ENCODE results near the gene HIGD2B.
"Not testable (repeated sequence)": the region's sequence is repeated elsewhere in the genome, so short reads cannot be mapped to it uniquely, and the experiment has no call there.

Gene HIGD2B

DNA sequence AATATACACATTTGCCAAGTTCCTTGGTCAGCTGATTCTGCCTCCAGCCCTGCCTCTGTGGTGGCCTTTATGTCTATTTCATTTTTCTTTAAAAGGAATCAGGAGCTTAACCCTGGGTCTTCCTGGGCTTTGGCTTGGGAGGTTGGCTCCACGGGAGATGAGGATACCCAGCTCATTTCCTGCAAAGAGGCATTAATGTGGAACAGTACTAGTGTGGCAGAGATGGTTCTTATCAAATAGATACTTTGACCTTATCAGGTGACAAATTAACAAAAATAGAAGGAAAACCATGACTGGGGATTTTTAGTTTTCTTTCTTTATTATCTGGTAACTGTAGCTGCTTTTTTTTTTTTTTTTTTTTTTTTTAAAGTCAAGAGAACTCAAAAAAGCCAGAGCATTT, 42.8 kb upstream of the HIGD2B start:
- Mint-ChIP-seq H3K4me1 (no peaks in the 10 kb centered on the region), H3K9me3 (no peaks in the 10 kb centered on the region), H3K36me3 (ENCODE audit: low read depth) (peaks cover 39% of the 10 kb centered on the region), H3K27ac (no peak overlapping the region), H3K4me3 (no peak overlapping the region), H3K27me3 (ENCODE audit: low read depth) (no peaks in the 10 kb centered on the region)
- TF ChIP-seq, protein P1, sequence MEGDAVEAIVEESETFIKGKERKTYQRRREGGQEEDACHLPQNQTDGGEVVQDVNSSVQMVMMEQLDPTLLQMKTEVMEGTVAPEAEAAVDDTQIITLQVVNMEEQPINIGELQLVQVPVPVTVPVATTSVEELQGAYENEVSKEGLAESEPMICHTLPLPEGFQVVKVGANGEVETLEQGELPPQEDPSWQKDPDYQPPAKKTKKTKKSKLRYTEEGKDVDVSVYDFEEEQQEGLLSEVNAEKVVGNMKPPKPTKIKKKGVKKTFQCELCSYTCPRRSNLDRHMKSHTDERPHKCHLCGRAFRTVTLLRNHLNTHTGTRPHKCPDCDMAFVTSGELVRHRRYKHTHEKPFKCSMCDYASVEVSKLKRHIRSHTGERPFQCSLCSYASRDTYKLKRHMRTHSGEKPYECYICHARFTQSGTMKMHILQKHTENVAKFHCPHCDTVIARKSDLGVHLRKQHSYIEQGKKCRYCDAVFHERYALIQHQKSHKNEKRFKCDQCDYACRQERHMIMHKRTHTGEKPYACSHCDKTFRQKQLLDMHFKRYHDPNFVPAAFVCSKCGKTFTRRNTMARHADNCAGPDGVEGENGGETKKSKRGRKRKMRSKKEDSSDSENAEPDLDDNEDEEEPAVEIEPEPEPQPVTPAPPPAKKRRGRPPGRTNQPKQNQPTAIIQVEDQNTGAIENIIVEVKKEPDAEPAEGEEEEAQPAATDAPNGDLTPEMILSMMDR (IDR thresholded peaks at IDR 0.05; ENCODE audit: unreplicated experiment in 3 of 3) = no peak

DNA sequence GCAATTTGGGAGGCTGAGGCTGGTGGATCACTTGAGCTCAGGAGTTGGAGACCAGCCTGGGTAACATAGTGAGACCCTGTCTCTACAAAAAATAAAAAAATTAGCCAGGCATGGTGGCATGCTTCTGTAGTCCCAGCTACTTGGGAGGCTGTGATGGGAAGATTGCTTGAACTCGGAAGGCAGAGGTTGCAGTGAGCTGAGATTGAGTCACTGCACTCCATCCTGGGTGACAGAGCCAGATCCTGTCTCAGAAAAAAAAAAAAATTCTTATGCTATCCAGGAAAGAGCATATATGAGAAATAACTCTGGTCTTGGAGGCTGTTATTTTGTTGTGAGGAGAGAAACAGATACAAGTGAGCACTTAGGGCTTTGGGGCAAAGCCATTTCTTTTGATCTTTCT, 42.3 kb upstream of the HIGD2B start:
- H3K36me3 Mint-ChIP-seq (ENCODE audit: low read depth) = peaks cover 40% of the 10 kb centered on the region

DNA sequence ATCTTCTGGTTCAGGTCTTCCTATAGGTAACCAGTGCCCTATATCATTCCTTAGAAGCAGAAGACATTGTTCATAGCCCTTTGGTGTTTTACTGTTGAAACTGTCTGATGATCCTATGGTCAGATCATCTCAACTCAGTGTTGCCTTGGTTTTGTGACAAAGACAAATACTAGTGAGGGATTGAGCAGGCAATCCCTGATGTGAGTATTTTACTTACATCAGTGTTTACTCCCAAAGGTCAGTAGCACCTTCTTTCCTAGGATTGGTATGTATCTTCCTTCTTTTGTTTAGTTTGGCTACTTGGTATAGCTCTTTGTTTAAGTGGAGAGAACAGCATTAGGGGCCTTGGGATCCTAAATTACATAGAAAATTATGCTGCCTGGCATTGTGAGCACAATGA, 41.2 kb upstream of the HIGD2B start:
- Mint-ChIP-seq H3K9me3 (no peaks in the 10 kb centered on the region), H3K4me1 (no peaks in the 10 kb centered on the region), H3K4me3 (no peak overlapping the region), H3K27me3 (ENCODE audit: low read depth) (no peaks in the 10 kb centered on the region), H3K27ac (no peak overlapping the region), H3K36me3 (ENCODE audit: low read depth) (peaks cover 31% of the 10 kb centered on the region)
- TF ChIP-seq, protein P1 (IDR thresholded peaks at IDR 0.05; ENCODE audit: unreplicated experiment in 3 of 3) = no peak

More for the DNA sequence above, 42.3 kb upstream of the HIGD2B start:
- H3K4me3 Mint-ChIP-seq; H3K4me1 Mint-ChIP-seq; H3K9me3 Mint-ChIP-seq; H3K27me3 Mint-ChIP-seq (ENCODE audit: low read depth); H3K27ac Mint-ChIP-seq: not testable (repeated sequence)

DNA sequence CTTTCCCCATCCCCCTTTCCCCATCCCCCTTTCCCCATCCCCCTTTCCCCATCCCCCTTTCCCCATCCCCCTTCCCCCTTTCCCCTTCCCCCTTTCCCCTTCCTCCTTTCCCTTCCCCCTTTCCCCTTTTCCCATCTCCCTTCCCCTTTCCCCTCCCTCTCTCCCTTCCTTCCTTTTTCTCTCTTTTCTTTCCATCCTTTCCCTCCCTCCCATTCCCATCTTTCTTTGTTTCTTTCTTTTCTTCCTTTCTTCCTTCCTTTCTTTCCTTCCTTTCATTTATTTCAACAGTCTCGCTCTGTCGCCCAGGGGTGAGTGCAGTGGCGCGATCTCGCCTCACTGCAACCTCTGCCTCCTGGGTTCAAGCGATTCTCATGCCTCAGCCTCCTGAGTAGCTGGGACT, 39.9 kb upstream of the HIGD2B start:
- H3K4me1 Mint-ChIP-seq; H3K9me3 Mint-ChIP-seq; H3K27me3 Mint-ChIP-seq (ENCODE audit: low read depth); H3K4me3 Mint-ChIP-seq; H3K27ac Mint-ChIP-seq: not testable (repeated sequence)
- peaks cover 21% of the 10 kb centered on the region for H3K36me3 Mint-ChIP-seq (ENCODE audit: low read depth)

DNA sequence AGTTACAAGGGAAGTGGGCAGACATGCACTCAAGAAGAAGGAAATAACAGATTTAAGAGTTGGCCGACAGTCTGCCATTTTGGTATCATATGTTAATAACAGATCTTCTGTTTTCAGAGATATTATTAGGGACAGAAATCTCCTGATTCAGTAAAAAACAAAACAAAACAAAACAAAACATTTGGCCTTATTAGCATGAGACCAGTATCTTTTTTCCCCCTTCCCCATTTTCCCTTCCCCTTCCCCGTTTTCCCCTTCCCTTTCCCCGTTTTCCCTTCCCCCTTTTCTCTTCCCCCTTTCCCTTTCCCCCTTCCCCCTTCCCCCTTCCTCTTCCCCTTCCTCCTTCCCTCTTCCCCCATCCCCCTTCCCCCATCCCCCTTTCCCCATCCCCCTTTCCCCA, 39.5 kb upstream of the HIGD2B start:
- TF ChIP-seq, protein P1 (IDR thresholded peaks at IDR 0.05; ENCODE audit: unreplicated experiment in 3 of 3) = no peak
- Mint-ChIP-seq H3K4me3 (no peak overlapping the region), H3K27me3 (ENCODE audit: low read depth) (no peaks in the 10 kb centered on the region), H3K4me1 (no peaks in the 10 kb centered on the region), H3K36me3 (ENCODE audit: low read depth) (peaks cover 21% of the 10 kb centered on the region), H3K27ac (no peak overlapping the region), H3K9me3 (no peaks in the 10 kb centered on the region)

DNA sequence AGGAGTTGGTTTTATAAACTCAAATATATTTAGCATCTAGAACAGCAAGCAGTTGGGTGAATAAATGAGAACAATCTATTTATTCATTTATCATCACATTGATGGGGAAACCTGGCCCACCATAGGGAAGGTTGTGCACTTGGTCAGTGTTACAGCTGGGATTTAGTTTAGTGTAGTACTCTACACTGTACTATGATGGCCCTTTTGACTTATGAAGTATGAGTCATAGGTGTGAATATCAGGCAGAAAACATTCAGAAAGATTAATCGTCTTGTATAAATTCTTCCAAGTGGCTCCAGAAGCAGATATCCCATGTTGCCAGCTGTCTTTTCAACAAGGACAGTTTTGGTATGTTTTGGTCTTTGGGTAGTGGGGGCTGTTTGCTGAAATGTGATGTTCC, 38.0 kb upstream of the HIGD2B start:
- H3K4me3 Mint-ChIP-seq = no peak overlapping the region
- H3K4me1 Mint-ChIP-seq = no peaks in the 10 kb centered on the region
- H3K36me3 Mint-ChIP-seq (ENCODE audit: low read depth) = peaks cover 25% of the 10 kb centered on the region
- TF ChIP-seq, protein P1 (IDR thresholded peaks at IDR 0.05; ENCODE audit: unreplicated experiment in 3 of 3) = no peak
- no peaks in the 10 kb centered on the region for H3K9me3 Mint-ChIP-seq
- H3K27ac Mint-ChIP-seq = no peak overlapping the region
- H3K27me3 Mint-ChIP-seq (ENCODE audit: low read depth) = no peaks in the 10 kb centered on the region

DNA sequence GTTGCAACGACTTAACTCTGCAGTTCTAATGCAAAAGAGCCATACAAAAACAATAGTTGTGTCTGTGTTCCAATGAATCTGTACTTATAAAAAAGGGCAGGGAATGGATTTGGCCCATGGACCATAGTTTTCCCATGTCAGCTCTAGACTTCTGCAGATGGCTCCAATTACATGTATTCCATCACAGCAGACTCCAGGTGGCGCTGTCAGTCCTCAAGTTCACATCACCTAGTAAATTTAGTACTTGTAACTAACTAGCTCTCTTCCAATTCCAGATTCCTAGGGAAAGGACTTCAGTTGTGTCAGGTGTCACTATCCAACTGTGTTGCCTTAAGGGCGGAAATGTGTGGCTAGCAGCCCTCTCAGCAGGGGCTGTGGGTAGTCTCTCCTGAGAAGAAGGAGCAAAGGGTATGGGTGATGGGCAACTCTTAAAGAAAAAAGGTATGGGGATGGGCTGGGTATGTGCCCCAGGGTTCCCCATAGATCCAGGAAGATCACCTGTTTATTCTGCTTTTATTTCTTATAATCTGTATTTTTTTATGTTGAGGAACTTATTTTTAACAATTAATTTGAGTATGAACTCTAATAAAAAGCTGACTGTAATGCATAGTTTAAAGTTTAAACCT, 36.2 kb upstream of the HIGD2B start:
- Mint-ChIP-seq H3K36me3 (ENCODE audit: low read depth) (peaks cover 28% of the 10 kb centered on the region), H3K4me3 (no peak overlapping the region), H3K27me3 (ENCODE audit: low read depth) (no peaks in the 10 kb centered on the region), H3K4me1 (no peaks in the 10 kb centered on the region), H3K9me3 (no peaks in the 10 kb centered on the region), H3K27ac (no peak overlapping the region)
- TF ChIP-seq, protein P1 (IDR thresholded peaks at IDR 0.05; ENCODE audit: unreplicated experiment in 3 of 3) = peak; percentile 61 to 72 (median 61)

DNA sequence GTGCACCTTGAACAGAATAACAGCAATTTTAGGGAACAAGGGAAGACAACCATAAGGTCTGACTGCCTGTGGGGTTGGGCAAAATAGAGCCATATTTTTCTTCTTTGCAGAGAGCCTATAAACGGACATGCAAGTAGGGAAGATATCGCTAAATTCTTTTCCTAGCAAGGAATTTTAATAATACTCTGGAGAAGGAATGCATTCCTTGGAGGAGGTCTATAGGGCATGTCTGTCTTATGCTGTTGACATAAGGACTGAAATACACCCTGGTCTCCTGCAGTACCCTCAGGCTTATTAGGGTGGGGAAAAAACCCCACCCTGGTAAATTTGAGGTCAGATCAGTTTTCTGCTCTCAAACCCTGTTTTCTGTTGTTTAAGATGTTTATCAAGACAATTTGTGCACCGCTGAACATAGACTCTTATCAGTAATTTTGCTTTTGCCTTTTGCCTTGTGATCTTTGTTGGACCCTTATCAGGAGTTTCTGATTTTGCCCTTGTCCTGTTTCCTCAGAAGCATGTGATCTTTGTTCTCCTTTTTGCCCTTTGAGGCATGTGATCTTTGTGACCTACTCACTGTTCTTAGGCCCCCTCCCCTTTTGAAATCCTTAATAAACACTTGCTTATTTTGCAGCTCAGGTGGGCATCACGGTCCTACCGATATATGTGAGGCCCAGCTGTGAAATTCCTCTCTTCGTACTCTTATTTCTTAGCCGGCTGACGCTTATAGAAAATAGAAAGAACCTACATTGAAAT, 22.7 kb upstream of the HIGD2B start:
- not testable (repeated sequence) for H3K27me3 Mint-ChIP-seq (ENCODE audit: low read depth); H3K4me1 Mint-ChIP-seq; H3K9me3 Mint-ChIP-seq; H3K4me3 Mint-ChIP-seq
- peaks cover 30% of the 10 kb centered on the region for H3K36me3 Mint-ChIP-seq (ENCODE audit: low read depth)
- H3K27ac Mint-ChIP-seq = peak overlapping the region in 1 of 3 experiments; percentile 26

Data from nephron (organoid).